H1 (cell line): Measurements from ENCODE around the gene GRIA4. TPM values are rescaled to one million over a fixed set of nuclear protein-coding genes. Genes with fewer than 3 reads are reported as not detected.

Experiments
- CTCF ChIA-PET: fragments of 300-600 bp; sonication (Branson Sonifier 250); formaldehyde crosslinking; loops from one replicate; lab custom pipeline; 2021; ENCODE audit not compliant: partially characterized antibody; lab: Charles Lee
- POLR2A ChIA-PET: fragments of 300-600 bp; sonication (Branson Sonifier 250); formaldehyde crosslinking; loops from one replicate; lab custom pipeline; 2021; ENCODE audit warnings: inconsistent platforms; ENCODE audit not compliant: partially characterized antibody; lab: Charles Lee
- DNase-seq, 2 experiments: peaks; one replicate each; pipeline versions ENCODE4 v3.0.0 to v3.0.0-alpha.2; 2010 to 2022; ENCODE audit warnings: low spot score in 2 of 2, low read depth in 1 of 2, mixed read lengths in 1 of 2
- FAIRE-seq: peaks from 2 replicates; lab custom pipeline; 2011; peaks lifted over from hg19 to GRCh38; lab: Jason Lieb, UNC
- H2AFZ ChIP-seq: 2 replicates; pipeline ENCODE4 v1.8.1; 2012; ENCODE audit warnings: low read length, inconsistent platforms
- H2AK5ac ChIP-seq: 2 replicates; pipeline ENCODE4 v1.6.1; 2013; ENCODE audit warnings: low read depth, low read length
- H2BK120ac ChIP-seq: replicated peaks from 2 replicates; pipeline ENCODE3; 2013; ENCODE audit warnings: low read depth, low read length, inconsistent platforms
- H2BK12ac ChIP-seq: 2 replicates; pipeline ENCODE4 v1.6.1; 2013; ENCODE audit warnings: low read depth, low read length
- H2BK15ac ChIP-seq: 2 replicates; pipeline ENCODE4 v1.6.1; 2013; ENCODE audit warnings: low read length
- H2BK20ac ChIP-seq: 2 replicates; pipeline ENCODE4 v1.6.1; 2013; ENCODE audit warnings: low read length
- H2BK5ac ChIP-seq: 2 replicates; pipeline ENCODE4 v1.6.1; 2013; ENCODE audit warnings: low read depth, low read length
- H3K14ac ChIP-seq: 2 replicates; pipeline ENCODE4 v1.6.1; 2013; ENCODE audit warnings: inconsistent platforms; ENCODE audit not compliant: insufficient read length
- H3K18ac ChIP-seq: 2 replicates; pipeline ENCODE4 v1.6.1; 2013; ENCODE audit warnings: low read length; ENCODE audit errors: extremely low read depth
- H3K23ac ChIP-seq: 2 replicates; pipeline ENCODE4 v1.6.1; 2013; ENCODE audit warnings: inconsistent platforms; ENCODE audit not compliant: insufficient read length
- H3K23me2 ChIP-seq: 2 replicates; pipeline ENCODE4 v1.6.1; 2013; ENCODE audit warnings: low read depth, low read length
- H3K27ac ChIP-seq: 2 replicates; pipeline ENCODE4 v1.6.1; 2011; ENCODE audit warnings: low read depth, low read length, inconsistent platforms
- H3K27me3 ChIP-seq, 4 experiments: replicated peaks in 1 of 4; 1 replicate in 1 of 4; 2 replicates in 3 of 4; pipeline versions ENCODE4 v1.6.1 to v1.8.1; 2011 to 2013; ENCODE audit warnings: low read length in 3 of 4, mild to moderate bottlenecking in 3 of 4, inconsistent platforms in 2 of 4, mixed read lengths in 2 of 4, moderate library complexity in 1 of 4; ENCODE audit not compliant: control insufficient read depth in 3 of 4, insufficient read depth in 3 of 4; ENCODE audit errors: extremely low read depth in 1 of 4
- H3K36me3 ChIP-seq, 4 experiments: 2 replicates each; pipeline versions ENCODE4 v1.6.1 to v1.8.1; 2011 to 2013; ENCODE audit warnings: mild to moderate bottlenecking in 4 of 4, low read length in 3 of 4, moderate library complexity in 2 of 4, control low read depth in 1 of 4, inconsistent platforms in 1 of 4; ENCODE audit not compliant: insufficient read depth in 4 of 4, control insufficient read depth in 2 of 4
- H3K4ac ChIP-seq: replicated peaks from 2 replicates; pipeline ENCODE3; 2013; ENCODE audit warnings: low read length, low read depth, mixed read lengths, inconsistent platforms; ENCODE audit not compliant: insufficient read length
- H3K4me1 ChIP-seq, 4 experiments: replicated peaks in 1 of 4; 1 replicate in 1 of 4; 2 replicates in 3 of 4; pipeline versions ENCODE4 v1.6.1 to v1.8.1; 2011 to 2013; ENCODE audit warnings: low read length in 3 of 4, inconsistent platforms in 2 of 4, mixed read lengths in 1 of 4; ENCODE audit not compliant: insufficient read depth in 4 of 4, control insufficient read depth in 3 of 4
- H3K4me2 ChIP-seq, 2 experiments: 2 replicates each; pipeline versions ENCODE4 v1.6.1 to v1.8.1; 2011 to 2013; ENCODE audit warnings: low read depth in 2 of 2, low read length in 2 of 2, control low read depth in 1 of 2, inconsistent platforms in 1 of 2, mild to moderate bottlenecking in 1 of 2; ENCODE audit not compliant: insufficient read depth in 1 of 2
- H3K4me3 ChIP-seq, 4 experiments: fragments of 200-600, 300-600 bp in 1 of 4; sonication (generic), shearing (Covaris generic), sonication (Bioruptor Twin) in 1 of 4; 2 replicates each; pipeline versions ENCODE4 v1.5.1 to v1.8.1; 2011 to 2016; ENCODE audit warnings: low read length in 4 of 4, low read depth in 3 of 4, control low read depth in 2 of 4, inconsistent platforms in 2 of 4, mild to moderate bottlenecking in 2 of 4, mixed read lengths in 1 of 4, moderate library complexity in 1 of 4; ENCODE audit not compliant: insufficient read depth in 2 of 4; ENCODE audit errors: extremely low read depth in 1 of 4
- H3K56ac ChIP-seq: replicated peaks from 2 replicates; pipeline ENCODE3; 2013; ENCODE audit warnings: low read depth, mild to moderate bottlenecking, mixed read lengths, low read length, inconsistent platforms; ENCODE audit not compliant: insufficient read length
- H3K79me1 ChIP-seq: 2 replicates; pipeline ENCODE4 v1.6.1; 2013; ENCODE audit warnings: low read depth, low read length, control low read depth
- H3K79me2 ChIP-seq, 2 experiments: 2 replicates each; pipeline versions ENCODE4 v1.6.1 to v1.8.1; 2012 to 2013; ENCODE audit warnings: low read length in 2 of 2, mild to moderate bottlenecking in 2 of 2, inconsistent platforms in 1 of 2; ENCODE audit not compliant: insufficient read depth in 2 of 2, control insufficient read depth in 1 of 2
- H3K9ac ChIP-seq, 4 experiments: replicated peaks in 1 of 4; 1 replicate in 1 of 4; 2 replicates in 3 of 4; pipeline versions ENCODE4 v1.6.1 to v1.8.1; 2011 to 2013; ENCODE audit warnings: low read depth in 3 of 4, low read length in 3 of 4, control low read depth in 2 of 4, mild to moderate bottlenecking in 2 of 4, moderate library complexity in 2 of 4, inconsistent platforms in 1 of 4; ENCODE audit errors: extremely low read depth in 1 of 4
- H3K9me3 ChIP-seq, 2 experiments: 2 replicates each; pipeline versions ENCODE4 v1.6.1 to v1.8.1; 2012 to 2013; ENCODE audit warnings: mild to moderate bottlenecking in 2 of 2, moderate library complexity in 2 of 2, control low read depth in 1 of 2, inconsistent platforms in 1 of 2, low read depth in 1 of 2, low read length in 1 of 2, mixed read lengths in 1 of 2; ENCODE audit not compliant: insufficient read depth in 2 of 2
- H4K20me1 ChIP-seq, 2 experiments: replicated peaks in 1 of 2; 2 replicates each; pipeline versions ENCODE3 to v1.8.1; 2011 to 2013; ENCODE audit warnings: inconsistent platforms in 2 of 2, low read length in 2 of 2, mild to moderate bottlenecking in 1 of 2; ENCODE audit not compliant: insufficient read depth in 2 of 2, control insufficient read depth in 1 of 2
- H4K5ac ChIP-seq: 2 replicates; pipeline ENCODE4 v1.6.1; 2013; ENCODE audit warnings: low read length, low read depth, mixed read lengths, inconsistent platforms; ENCODE audit not compliant: insufficient read length
- H4K8ac ChIP-seq: 2 replicates; pipeline ENCODE4 v1.8.0; 2013; ENCODE audit warnings: mild to moderate bottlenecking, moderate library complexity, low read length, inconsistent platforms; ENCODE audit not compliant: insufficient read depth; ENCODE audit errors: extremely low read depth
- H4K91ac ChIP-seq: replicated peaks from 2 replicates; pipeline ENCODE3; 2013; ENCODE audit warnings: low read length, mixed read lengths, inconsistent platforms; ENCODE audit not compliant: insufficient read length
- EZH2 ChIP-seq: fragments of 200-600 bp; sonication (generic); IDR thresholded peaks from 2 replicates; pipeline ENCODE4 v1.7.1; 2012; ENCODE audit warnings: low read depth, mild to moderate bottlenecking, moderate library complexity, low read length, inconsistent platforms; ENCODE audit not compliant: severe bottlenecking
- HDAC2 ChIP-seq, 2 experiments: fragments of 300-600 bp in 1 of 2; sonication (generic) in 1 of 2; IDR thresholded peaks; 2 replicates each; pipeline ENCODE4 v1.6.1; 2011 to 2012; ENCODE audit warnings: low read depth in 2 of 2, low read length in 2 of 2, mild to moderate bottlenecking in 2 of 2, moderate library complexity in 2 of 2, borderline replicate concordance in 1 of 2, inconsistent platforms in 1 of 2
- POU5F1 ChIP-seq: IDR thresholded peaks from 2 replicates; pipeline ENCODE4 v1.6.1; 2011; ENCODE audit warnings: low read depth, mild to moderate bottlenecking, low read length, moderate library complexity
- WGBS, 2 experiments: shearing (Covaris generic) in 1 of 2; methylation state at CpG; one replicate each; pipeline versions ENCODE4 v1.1.6 to v1.1.7; 2013 to 2015; ENCODE audit warnings: low lambda C conversion rate in 2 of 2, mixed read lengths in 2 of 2, inconsistent platforms in 1 of 2, low coverage in 1 of 2, missing lambda C conversion rate in 1 of 2; ENCODE audit not compliant: insufficient replicate concordance in 2 of 2, insufficient coverage in 1 of 2, insufficient read length in 1 of 2; ENCODE audit errors: extremely low coverage in 1 of 2, missing lambda C conversion rate in 1 of 2; 5-methylcytosine and 5-hydroxymethylcytosine counted together
- polyA plus RNA-seq, 7 experiments: library from polyadenylated mRNA; depleted of rRNA in 3 of 7; stranded (reverse) in 5 of 7; unstranded in 2 of 7; fragments of >200 nt in 5 of 7; fragments of 200-250 nt in 2 of 7; gene quantifications; 1 replicate in 5 of 7; 2 replicates in 1 of 7; 4 replicates in 1 of 7; pipeline versions ENCODE4 v1.2.1 to v1.2.3, GENCODE V29; 2011 to 2013; ENCODE audit warnings: missing spikeins in 2 of 7, mixed read lengths in 2 of 7
- total RNA-seq: library from RNA; stranded (reverse); fragmentation: NEBNext Ultra II Directional; extraction: Animal tissue kit (Norgen Biotek cat#: 25700); gene quantifications from 2 replicates; pipeline ENCODE4 v1.2.1, GENCODE V29; 2021

Gene GRIA4
- total and polyA plus RNA-seq, 2 of the 8 experiments (the other 6 are each of a cell fraction or from before 2014, with no cell fraction given), result 12.5 to 21.8 TPM

DNA sequence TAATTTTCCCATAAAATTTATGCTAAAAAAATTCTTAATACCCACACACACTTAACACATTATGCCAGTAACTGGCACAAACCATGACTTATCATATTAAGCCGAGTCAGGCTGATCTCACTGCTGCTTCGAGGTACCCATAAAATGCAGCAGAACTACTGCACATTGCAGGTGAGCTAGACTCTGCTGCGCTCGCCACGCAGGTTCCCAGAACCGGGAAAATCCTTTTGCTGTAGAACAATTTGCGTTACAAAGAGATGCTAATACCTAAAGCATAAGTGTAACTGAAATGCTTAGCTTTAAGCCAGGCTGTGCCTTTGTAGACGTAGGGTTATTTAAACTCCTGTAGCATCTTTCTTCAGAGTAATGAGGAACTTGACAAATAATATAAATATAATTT lies 211.9 kb downstream of the GRIA4 start:
- peak; percentile 68 for FAIRE-seq
- H4K20me1 ChIP-seq, result no peaks in the 10 kb centered on the region
- peaks cover 0 to 6% (median 1%) of the 10 kb centered on the region in 4 experiments; a peak in 3 of 7 replicates for H3K4me1 ChIP-seq
- no peak overlapping the region for H3K27ac ChIP-seq
- no peak overlapping the region for H2BK20ac ChIP-seq
- H2BK120ac ChIP-seq, result no peak overlapping the region
- no peaks in the 10 kb centered on the region for H3K27me3 ChIP-seq
- 33% methylated on average over 8 of the region's 8 CpGs; no CpG with 5 or more reads in 1 of the 2 experiments for WGBS, 2 experiments
- TF ChIP-seq POU5F1, result 0 out of 2 replicates have a peak, but pooled peaks have one; percentile 52
- TF ChIP-seq EZH2, result no peak
- peak in 1 of 2 experiments; percentile 70; a peak in 1 of 4 replicates for TF ChIP-seq HDAC2 (IDR thresholded peaks at IDR 0.05; ENCODE audit: borderline replicate concordance in 1 of 2, low read depth in 2 of 2, low read length in 2 of 2)
- no peak overlapping the region for H4K8ac ChIP-seq
- H3K36me3 ChIP-seq, result no peaks in the 10 kb centered on the region
- H3K23ac ChIP-seq, result no peak overlapping the region
- no peak overlapping the region for H2BK12ac ChIP-seq
- H2BK5ac ChIP-seq, result no peak overlapping the region
- H3K4me3 ChIP-seq, result peak overlapping the region in 1 of 4 experiments; percentile 20; a peak in 1 of 8 replicates
- no peak overlapping the region for H3K4ac ChIP-seq
- no peak overlapping the region for H2AFZ ChIP-seq
- H3K79me1 ChIP-seq, result no peaks in the 10 kb centered on the region
- no peaks in the 10 kb centered on the region for H3K79me2 ChIP-seq
- H3K4me2 ChIP-seq, result peak overlapping the region; percentile 43 to 49
- no peak overlapping the region for H2BK15ac ChIP-seq
- H3K23me2 ChIP-seq, result no peaks in the 10 kb centered on the region
- POLR2A ChIA-PET, result interaction anchor here (0.7 to 1.1 kb wide), 2 partner anchors 10 to 584 kb away, joined by 3 read pairs; no protein-coding TSS in a partner anchor
- CTCF ChIA-PET, result interaction anchor here (0.9 to 1.6 kb wide), 3 partner anchors 10 to 179 kb away, joined by 3 to 5 read pairs (median 3); no protein-coding TSS in a partner anchor
- no peak overlapping the region for H3K56ac ChIP-seq
- no peak overlapping the region for H3K9ac ChIP-seq
- no peak overlapping the region for H3K14ac ChIP-seq
- H3K18ac ChIP-seq, result no peak overlapping the region; the same call in 1 of the 2 replicates
- no peak for DNase-seq
- H4K91ac ChIP-seq, result no peak overlapping the region
- H2AK5ac ChIP-seq, result no peak overlapping the region
- no peak overlapping the region for H4K5ac ChIP-seq
- H3K9me3 ChIP-seq, result peaks cover 0 to 3% of the 10 kb centered on the region in 2 experiments; a peak in 1 of 4 replicates
